Measurements from ENCODE around the gene HMOX1. TPM values are rescaled to one million over a fixed set of nuclear protein-coding genes. Genes with fewer than 3 reads are reported as not detected.

HMOX1 gene
- total RNA-seq, 3 donors from 2014 or later: 11.5 to 38.6 (median 21.3) TPM

GRCh38 chr22:35399678-35400500 is 19.0 kb downstream of the HMOX1 start, which contains the start of gene MCM5:
MCM5 (plus strand) TSS chr22:35400140; CDS start chr22:35400439, 299 bp downstream.
- TF ChIP-seq POLR2AphosphoS5 (IDR thresholded peaks at IDR 0.05) (peak; percentile 5 to 77 (median 56)), POLR2A (IDR thresholded peaks at IDR 0.05) (no peak)
- Histone ChIP-seq H3K4me3 (peak within 1 kb of the TSS; percentile 70 to 95 (median 84)), H3K27ac (peak within 1 kb of the TSS; percentile 54 to 70), H3K27me3 (no peaks in the 10 kb centered on the region), H3K4me1 (no peaks in the 10 kb centered on the region), H3K9me3 (no peaks in the 10 kb centered on the region), H3K36me3 (no peaks in the 10 kb centered on the region)
- intact Hi-C loops (cut with DNase I; ENCODE audit: low total_unique reads): no loop called here
- peak; percentile 97 to 98 for DNase-seq (ENCODE audit: low spot score in 2 of 2)

GRCh38 chr22:35400501-35400790 is 19.6 kb downstream of the HMOX1 start:
- DNase-seq (ENCODE audit: low spot score in 2 of 2): no peak
- H3K4me1 ChIP-seq: no peaks in the 10 kb centered on the region
- TF ChIP-seq, protein P1, sequence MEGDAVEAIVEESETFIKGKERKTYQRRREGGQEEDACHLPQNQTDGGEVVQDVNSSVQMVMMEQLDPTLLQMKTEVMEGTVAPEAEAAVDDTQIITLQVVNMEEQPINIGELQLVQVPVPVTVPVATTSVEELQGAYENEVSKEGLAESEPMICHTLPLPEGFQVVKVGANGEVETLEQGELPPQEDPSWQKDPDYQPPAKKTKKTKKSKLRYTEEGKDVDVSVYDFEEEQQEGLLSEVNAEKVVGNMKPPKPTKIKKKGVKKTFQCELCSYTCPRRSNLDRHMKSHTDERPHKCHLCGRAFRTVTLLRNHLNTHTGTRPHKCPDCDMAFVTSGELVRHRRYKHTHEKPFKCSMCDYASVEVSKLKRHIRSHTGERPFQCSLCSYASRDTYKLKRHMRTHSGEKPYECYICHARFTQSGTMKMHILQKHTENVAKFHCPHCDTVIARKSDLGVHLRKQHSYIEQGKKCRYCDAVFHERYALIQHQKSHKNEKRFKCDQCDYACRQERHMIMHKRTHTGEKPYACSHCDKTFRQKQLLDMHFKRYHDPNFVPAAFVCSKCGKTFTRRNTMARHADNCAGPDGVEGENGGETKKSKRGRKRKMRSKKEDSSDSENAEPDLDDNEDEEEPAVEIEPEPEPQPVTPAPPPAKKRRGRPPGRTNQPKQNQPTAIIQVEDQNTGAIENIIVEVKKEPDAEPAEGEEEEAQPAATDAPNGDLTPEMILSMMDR (IDR thresholded peaks at IDR 0.05): no peak
- no peak for TF ChIP-seq POLR2A (IDR thresholded peaks at IDR 0.05)
- no peak for TF ChIP-seq POLR2AphosphoS5 (IDR thresholded peaks at IDR 0.05)
- no peaks in the 10 kb centered on the region for H3K9me3 ChIP-seq
- intact Hi-C loops (cut with DNase I; ENCODE audit: low total_unique reads): no loop called here
- no peaks in the 10 kb centered on the region for H3K36me3 ChIP-seq
- H3K27me3 ChIP-seq: no peaks in the 10 kb centered on the region
- H3K4me3 ChIP-seq: peak overlapping the region; percentile 70 to 95 (median 84)
- peak overlapping the region; percentile 23 to 50 for H3K27ac ChIP-seq

DNA sequence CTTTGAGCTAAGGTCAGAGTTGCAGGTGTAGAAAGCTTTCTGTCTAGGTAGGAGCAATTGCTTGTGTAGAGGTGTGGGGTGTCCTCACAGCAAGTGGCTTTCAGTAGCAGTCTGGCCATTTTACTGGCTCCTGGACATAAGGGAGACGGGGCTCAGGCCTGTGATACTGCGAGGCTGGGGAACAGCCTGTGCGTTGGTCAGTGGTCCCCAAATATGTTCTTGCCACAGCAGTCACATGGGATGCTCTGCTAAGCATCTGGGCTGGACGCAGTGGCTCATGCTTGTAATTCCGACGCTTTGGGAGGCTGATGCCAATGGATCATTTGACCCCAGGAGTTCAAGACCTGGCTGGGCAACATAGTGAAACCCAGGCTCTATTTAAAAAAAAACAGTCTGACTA is 21.0 kb downstream of the HMOX1 start:
- Histone ChIP-seq H3K27ac (no peak overlapping the region), H3K4me1 (no peaks in the 10 kb centered on the region), H3K27me3 (no peaks in the 10 kb centered on the region), H3K9me3 (no peaks in the 10 kb centered on the region), H3K4me3 (peak overlapping the region in 1 of 3 donors; percentile 95), H3K36me3 (peaks cover 3% of the 10 kb centered on the region)
- intact Hi-C loops (cut with DNase I; ENCODE audit: low total_unique reads): no loop called here
- no peak for DNase-seq (ENCODE audit: low spot score in 2 of 2)
- TF ChIP-seq POLR2AphosphoS5 (IDR thresholded peaks at IDR 0.05): no peak
- TF ChIP-seq POLR2A (IDR thresholded peaks at IDR 0.05): no peak
- TF ChIP-seq, protein P1 (IDR thresholded peaks at IDR 0.05): no peak

- DNase-seq (ENCODE audit: low spot score in 2 of 2): no peak
- H3K4me1 ChIP-seq: no peaks in the 10 kb centered on the region
- intact Hi-C loops (cut with DNase I; ENCODE audit: low total_unique reads): no loop called here
- H3K27me3 ChIP-seq: no peaks in the 10 kb centered on the region
- TF ChIP-seq, protein P1 (IDR thresholded peaks at IDR 0.05): no peak
- TF ChIP-seq POLR2AphosphoS5 (IDR thresholded peaks at IDR 0.05) (no peak), POLR2A (IDR thresholded peaks at IDR 0.05) (no peak)
- no peak overlapping the region for H3K4me3 ChIP-seq
- no peak overlapping the region for H3K27ac ChIP-seq
- peaks cover 3% of the 10 kb centered on the region for H3K36me3 ChIP-seq
- H3K9me3 ChIP-seq: no peaks in the 10 kb centered on the region
These were observed 22.5 kb downstream of the HMOX1 start for GRCh38 chr22:35403356-35403755.

DNA sequence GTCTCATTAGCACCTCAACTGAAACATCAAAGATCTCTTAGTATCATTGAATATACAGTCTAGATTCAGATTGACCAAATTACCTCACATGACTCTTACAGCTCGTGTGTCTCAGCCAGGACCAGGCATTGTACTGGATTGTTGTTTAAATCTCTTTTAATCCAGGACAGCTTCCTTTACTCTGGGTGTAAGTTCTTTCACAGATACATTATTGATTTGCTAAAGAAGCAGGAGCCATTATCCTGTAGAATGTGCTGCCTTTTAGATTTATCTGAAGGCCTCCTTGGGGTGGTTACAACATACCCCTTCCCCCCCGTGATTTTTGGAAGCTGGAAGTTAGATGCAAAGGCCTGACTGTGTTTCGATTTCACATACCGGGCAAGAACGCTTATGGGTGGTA is 23.3 kb downstream of the HMOX1 start:
- Histone ChIP-seq H3K4me3 (no peak overlapping the region), H3K27me3 (no peaks in the 10 kb centered on the region), H3K4me1 (no peaks in the 10 kb centered on the region), H3K9me3 (no peaks in the 10 kb centered on the region), H3K36me3 (peaks cover 3% of the 10 kb centered on the region), H3K27ac (no peak overlapping the region)
- intact Hi-C loops (cut with DNase I; ENCODE audit: low total_unique reads): no loop called here
- DNase-seq (ENCODE audit: low spot score in 2 of 2): no peak
- no peak for TF ChIP-seq POLR2AphosphoS5 (IDR thresholded peaks at IDR 0.05)
- TF ChIP-seq POLR2A (IDR thresholded peaks at IDR 0.05): no peak
- TF ChIP-seq, protein P1 (IDR thresholded peaks at IDR 0.05): no peak

Measured in breast epithelium (tissue), 4 donors.